Kidney (tissue), 14 donors: ENCODE measurements around the gene ILKAP. TPM values are rescaled to one million over a fixed set of nuclear protein-coding genes. Genes with fewer than 3 reads are reported as not detected.

Source experiments
- DNase-seq, 5 donors: peaks; one replicate each; pipeline ENCODE4 v3.0.0-alpha.2; 2013 to 2020
- FAIRE-seq: peaks from 2 replicates; lab custom pipeline; 2012; peaks lifted over from hg19 to GRCh38; lab: Jason Lieb, UNC
- H3K27ac ChIP-seq, 2 donors: one replicate each; pipeline ENCODE4 v1.7.0; 2013; ENCODE audit warnings: low read depth in 2 of 2, low read length in 2 of 2, inconsistent platforms in 1 of 2
- H3K27me3 ChIP-seq: one replicate; pipeline ENCODE4 v1.7.1; 2013; ENCODE audit warnings: low read length, inconsistent platforms; ENCODE audit not compliant: control insufficient read depth, insufficient read depth
- H3K36me3 ChIP-seq, 3 donors: one replicate each; pipeline versions ENCODE4 v1.7.0 to v1.7.1; 2013; ENCODE audit warnings: low read length in 3 of 3, control low read depth in 1 of 3, inconsistent platforms in 1 of 3; ENCODE audit not compliant: insufficient read depth in 3 of 3, control insufficient read depth in 2 of 3
- H3K4me1 ChIP-seq, 3 donors: one replicate each; pipeline versions ENCODE4 v1.7.0 to v1.7.1; 2013; ENCODE audit warnings: low read length in 3 of 3, inconsistent platforms in 1 of 3, low read depth in 1 of 3; ENCODE audit not compliant: control insufficient read depth in 2 of 3, insufficient read depth in 2 of 3
- H3K4me3 ChIP-seq, 3 donors: one replicate each; pipeline versions ENCODE4 v1.7.0 to v1.8.1; 2013; ENCODE audit warnings: low read length in 3 of 3, control low read depth in 1 of 3, inconsistent platforms in 1 of 3
- H3K9ac ChIP-seq, 3 donors: one replicate each; pipeline versions ENCODE4 v1.7.0 to v1.7.1; 2013; ENCODE audit warnings: low read length in 3 of 3, control low read depth in 1 of 3, inconsistent platforms in 1 of 3
- H3K9me3 ChIP-seq, 3 donors: one replicate each; pipeline versions ENCODE4 v1.7.0 to v1.7.1; 2013; ENCODE audit warnings: low read length in 3 of 3, control low read depth in 1 of 3, inconsistent platforms in 1 of 3; ENCODE audit not compliant: control insufficient read depth in 2 of 3, insufficient read depth in 1 of 3
- CTCF ChIP-seq: IDR thresholded peaks from 3 replicates; pipeline ENCODE4 v1.5.1; 2012; ENCODE audit warnings: mild to moderate bottlenecking, moderate library complexity, borderline replicate concordance; ENCODE audit not compliant: insufficient read depth; ENCODE audit errors: extremely low read depth
- intact Hi-C: fragments of 100-400 bp; cut with DNase I; formaldehyde crosslinking; loops from one replicate; pipeline ENCODE4 v1.11.1; 2022
- polyA plus RNA-seq: library from polyadenylated mRNA; stranded (reverse); fragments of 350-450 nt; fragmentation: Illumina TruSeq; extraction: RNeasy Lipid Tissue Mini Kit (QIAGEN cat#74804); gene quantifications from one replicate; pipeline ENCODE4 v1.2.3, GENCODE V29; 2014; ENCODE audit warnings: low read depth, low replicate concordance; ENCODE audit not compliant: insufficient read depth
- total RNA-seq: library from RNA; stranded (reverse); fragmentation: NEBNext Ultra II Directional; extraction: Animal tissue kit (Norgen Biotek cat#: 25700); gene quantifications from one replicate; pipeline ENCODE4 v1.2.1, GENCODE V29; 2021
- donor health status: control.
- donor health status: control.
- donor health status: control.
- donor health status: control.
- donor health status: control.
- donor health status: DM: yes; HTN: yes; CAD: no.
- donor health status: Normal renal cell carcinoma (clear cell type).

ILKAP gene
- total and polyA plus RNA-seq, 2 donors from 2014 or later: 38.4 to 47.7 TPM

- Histone ChIP-seq H3K36me3 (no peaks in the 10 kb centered on the region), H3K9me3 (peaks cover 0 to 4% (median 0%) of the 10 kb centered on the region in 3 donors), H3K27ac (no peak overlapping the region), H3K9ac (no peak overlapping the region), H3K4me1 (peaks cover 0 to 4% (median 3%) of the 10 kb centered on the region in 3 donors), H3K27me3 (no peaks in the 10 kb centered on the region), H3K4me3 (no peak overlapping the region)
- intact Hi-C loops: no loop called here
- TF ChIP-seq CTCF: no peak
- FAIRE-seq: no peak
- peak in 2 of 5 donors; percentile 48 to 57 for DNase-seq
These were observed 78.2 kb downstream of the ILKAP start for GRCh38 chr2:238125127-238125885.

GRCh38 chr2:238124488-238125126 is 78.9 kb downstream of the ILKAP start:
- Histone ChIP-seq H3K36me3 (no peaks in the 10 kb centered on the region), H3K9ac (no peak overlapping the region), H3K4me1 (peaks cover 0 to 4% (median 3%) of the 10 kb centered on the region in 3 donors), H3K27me3 (no peaks in the 10 kb centered on the region), H3K4me3 (no peak overlapping the region), H3K9me3 (peaks cover 0 to 4% (median 0%) of the 10 kb centered on the region in 3 donors), H3K27ac (no peak overlapping the region)
- peak in 2 of 5 donors; percentile 35 to 36 for DNase-seq
- intact Hi-C loops: no loop called here
- no peak for FAIRE-seq
- no peak for TF ChIP-seq CTCF

GRCh38 chr2:238123991-238124470 is 79.5 kb downstream of the ILKAP start:
- no peak overlapping the region for H3K4me3 ChIP-seq
- H3K27ac ChIP-seq: no peak overlapping the region
- no peak overlapping the region for H3K9ac ChIP-seq
- FAIRE-seq (no peak), DNase-seq (peak in 2 of 5 donors; percentile 45 to 49)
- no peak for TF ChIP-seq CTCF
- peaks cover 0 to 4% (median 0%) of the 10 kb centered on the region in 3 donors for H3K9me3 ChIP-seq
- intact Hi-C loops: no loop called here
- H3K27me3 ChIP-seq: no peaks in the 10 kb centered on the region
- no peaks in the 10 kb centered on the region for H3K36me3 ChIP-seq
- H3K4me1 ChIP-seq: peaks cover 0 to 4% (median 3%) of the 10 kb centered on the region in 3 donors
